NT2/D1 (cell line): ENCODE measurements around the gene DSCAM.

Experiments used
- SUZ12 ChIP-seq: IDR thresholded peaks from 2 replicates; pipeline ENCODE4 v1.6.1; 2011; ENCODE audit not compliant: insufficient read length, insufficient read depth; ENCODE audit errors: extremely low read depth
- YY1 ChIP-seq: IDR thresholded peaks from 2 replicates; pipeline ENCODE4 v1.6.1; 2011; ENCODE audit not compliant: insufficient read length, insufficient read depth
- ZNF274 ChIP-seq: IDR thresholded peaks from 2 replicates; pipeline ENCODE4 v1.6.1; 2011; ENCODE audit warnings: mild to moderate bottlenecking, low read depth, low read length

DNA sequence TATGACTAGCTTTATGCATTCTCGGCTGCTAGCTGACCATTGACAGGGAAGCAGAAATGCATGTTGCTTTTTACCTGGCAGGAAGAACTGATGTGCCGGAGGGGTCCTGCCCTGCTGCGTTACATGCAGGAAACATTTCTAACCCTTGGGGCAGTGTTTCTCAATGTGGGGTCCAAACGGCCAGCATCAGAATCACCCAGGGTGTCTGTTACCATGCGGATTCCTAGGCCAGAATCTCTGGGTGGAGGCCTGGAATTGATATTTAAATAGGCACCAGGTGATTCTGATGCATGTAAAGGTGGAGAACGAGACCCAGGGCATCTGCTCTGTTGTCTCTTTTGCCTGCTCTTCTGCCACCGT is 797.0 kb downstream of the DSCAM start:
- TF ChIP-seq ZNF274 (no peak), YY1 (no peak), SUZ12 (no peak)
